Ovary (tissue), 10 donors: Measurements from ENCODE around the gene DTWD2. TPM values are rescaled to one million over a fixed set of nuclear protein-coding genes. Genes with fewer than 3 reads are reported as not detected.

Experiments used
- DNase-seq, 5 donors: peaks; one replicate each; pipeline ENCODE4 v3.0.0-alpha.2; 2019 to 2020
- H3K27ac ChIP-seq, 2 donors: fragments of 200-600 bp; one replicate each; pipeline versions ENCODE4 v1.5.1 to v1.8.0; 2019 to 2022
- H3K27me3 ChIP-seq: fragments of 200-600 bp; one replicate; pipeline ENCODE4 v1.8.0; 2022
- H3K36me3 ChIP-seq: fragments of 200-600 bp; sonication (generic); one replicate; pipeline ENCODE4 v1.5.1; 2019
- H3K4me1 ChIP-seq: one replicate; pipeline ENCODE4 v1.8.1; 2013; ENCODE audit warnings: mild to moderate bottlenecking, moderate library complexity; ENCODE audit not compliant: insufficient read depth
- H3K4me3 ChIP-seq: fragments of 200-600 bp; sonication (generic); one replicate; pipeline ENCODE4 v1.5.1; 2017
- H3K9me3 ChIP-seq, 2 donors: fragments of 200-600 bp in 1 of 2; sonication (generic) in 1 of 2; one replicate each; pipeline versions ENCODE4 v1.5.1 to v1.8.1; 2013 to 2019; ENCODE audit warnings: mild to moderate bottlenecking in 1 of 2, moderate library complexity in 1 of 2
- CTCF ChIP-seq, 3 donors: fragments of 450-650 bp in 2 of 3; fragments of 200-600 bp in 1 of 3; IDR thresholded peaks; one replicate each; pipeline versions ENCODE4 v1.5.1 to v1.8.0; 2016 to 2022; ENCODE audit warnings: antibody characterized with exemption in 3 of 3, mild to moderate bottlenecking in 1 of 3
- EP300 ChIP-seq: sonication (generic); formaldehyde crosslinking; IDR thresholded peaks from one replicate; pipeline ENCODE4 v1.6.1; 2017; ENCODE audit warnings: antibody characterized with exemption
- POLR2A ChIP-seq: fragments of 450-650 bp; IDR thresholded peaks from one replicate; pipeline ENCODE4 v1.6.1; 2017; ENCODE audit warnings: antibody characterized with exemption, mild to moderate bottlenecking, moderate library complexity
- WGBS, 3 donors: extraction: QIAGEN DNeasy Blood & Tissue Kit in 1 of 3; methylation state at CpG; one replicate each; pipeline versions ENCODE4 v1.1.5 to v1.1.7; 2013 to 2017; 5-methylcytosine and 5-hydroxymethylcytosine counted together
- intact Hi-C, 4 donors: fragments of 100-400 bp; cut with DNase I; formaldehyde crosslinking; loops; one replicate each; pipeline versions ENCODE4 v1.11.0 to v1.15.1; 2022 to 2023
- long read RNA-seq, 3 donors: library from polyadenylated mRNA in 2 of 3; unstranded in 2 of 3; transcript quantifications; one replicate each; pipeline ENCODE4 v2.0.0 and lab custom pipeline, GENCODE V29; 2021 to 2026
- polyA plus RNA-seq, 2 donors: library from polyadenylated mRNA; stranded (reverse); fragments of 200-250 nt in 1 of 2; fragments of 350-450 nt in 1 of 2; fragmentation: Illumina TruSeq in 1 of 2; extraction: RNeasy Lipid Tissue Mini Kit (QIAGEN cat#74804) in 1 of 2; gene quantifications; one replicate each; pipeline ENCODE4 v1.2.3, GENCODE V29; 2013 to 2014
- total RNA-seq, 7 donors: library from RNA; depleted of rRNA in 2 of 7; stranded (reverse); fragments of >200 nt in 2 of 7; fragmentation: NEBNext Ultra II Directional in 3 of 7; extraction: Animal tissue kit (Norgen Biotek cat#: 25700) in 3 of 7; gene quantifications; one replicate each; pipeline versions ENCODE4 v1.1.0 to v1.2.4, GENCODE V29; 2016 to 2023
- donor health status: DM: no; HTN: no; CAD: no; lungs with moderate emphysema.
- donor health status: DM: no; HTN: no; CAD: no.
- donor health status: Bipolar disorder and iron deficiency.
- donor health status: DM: yes; HTN: yes; CAD: no.
- donor health status: DM: no; HTN: no; CAD: no.
- donor health status: DM: yes; HTN: yes; CAD: no.

The DTWD2 gene
- total RNA-seq (10 to 100 TPM in 1 of 7 donors, 1 to 10 TPM in 6; 3.2 to 12.5 (median 5.3) TPM), polyA plus RNA-seq (1 to 10 TPM; 1.5 to 5.3 TPM)
- long read RNA-seq, donor 1, partial matches to known transcripts, result 1 of 3 reads
- long read RNA-seq, donor 1, other reads (novel, unspliced or antisense), result 0 of 3 reads
- long read RNA-seq, donor 2, partial matches to known transcripts, result 562 of 565 reads
- long read RNA-seq, donor 2, other reads (novel, unspliced or antisense), result 0 of 565 reads
- long read RNA-seq, donor 3, partial matches to known transcripts, result 0 of 2 reads
- long read RNA-seq, donor 3, other reads (novel, unspliced or antisense), result 0 of 2 reads

- Histone ChIP-seq H3K36me3 (no peaks in the 10 kb centered on the region), H3K9me3 (no peaks in the 10 kb centered on the region), H3K27ac (peak within 1 kb of the TSS; percentile 76 to 97), H3K4me1 (no peaks in the 10 kb centered on the region), H3K27me3 (no peaks in the 10 kb centered on the region), H3K4me3 (peak within 1 kb of the TSS; percentile 72)
- WGBS, 3 donors, result 0% methylated on average over 64 to 74 of the region's 74 CpGs
- intact Hi-C loops, result loop anchor here (1.0 to 10.0 kb wide), 3 partner anchors 417 to 424 kb away; no protein-coding TSS in a partner anchor
- TF ChIP-seq CTCF (IDR thresholded peaks at IDR 0.05) (peak; percentile 92 to 98 (median 95)), EP300 (no peak), POLR2A (no peak)
- DNase-seq, result peak; percentile 88 to 94 (median 92)
Measured at GRCh38 chr5:118987988-118988865, at the start of gene DTWD2. Gene DTWD2 (minus strand): TSS chr5:118988547. CDS start chr5:118988511, 36 bp downstream.

- H3K27me3 ChIP-seq, result no peaks in the 10 kb centered on the region
- no peaks in the 10 kb centered on the region for H3K9me3 ChIP-seq
- WGBS, 3 donors, result 91 to 93% (median 93%) methylated on average over 16 of the region's 16 CpGs
- H3K27ac ChIP-seq, result no peak overlapping the region
- H3K4me1 ChIP-seq, result no peaks in the 10 kb centered on the region
- H3K36me3 ChIP-seq, result no peaks in the 10 kb centered on the region
- TF ChIP-seq POLR2A (no peak), CTCF (IDR thresholded peaks at IDR 0.05) (no peak), EP300 (no peak)
- intact Hi-C loops, result loop anchor here in 1 of 4 donors (10.0 kb wide), 1 partner anchor 1757 kb away; no protein-coding TSS in a partner anchor
- no peak for DNase-seq
- no peak overlapping the region for H3K4me3 ChIP-seq
Measured at GRCh38 chr5:119037496-119038215, 49.3 kb upstream of the DTWD2 start.

- no peak for TF ChIP-seq EP300
- no peak for TF ChIP-seq CTCF (IDR thresholded peaks at IDR 0.05)
- TF ChIP-seq POLR2A, result no peak
- Histone ChIP-seq H3K36me3 (no peaks in the 10 kb centered on the region), H3K27ac (no peak overlapping the region), H3K9me3 (no peaks in the 10 kb centered on the region), H3K27me3 (no peaks in the 10 kb centered on the region), H3K4me1 (no peaks in the 10 kb centered on the region), H3K4me3 (no peak overlapping the region)
- no peak for DNase-seq
- WGBS, 3 donors, result 84 to 87% (median 87%) methylated on average over 8 of the region's 8 CpGs
- intact Hi-C loops, result loop anchor here in 1 of 4 donors (10.0 kb wide), 1 partner anchor 1759 kb away; no protein-coding TSS in a partner anchor
Measured at GRCh38 chr5:119036101-119036762, 47.9 kb upstream of the DTWD2 start.
